Mesodermal cell (in vitro differentiated cells): Measurements from ENCODE around the gene TNFRSF19.

Source experiments
- H3K27ac ChIP-seq: 2 replicates; pipeline ENCODE4 v1.7.0; 2013; ENCODE audit warnings: mild to moderate bottlenecking, low read depth, low read length, moderate library complexity; ENCODE audit not compliant: severe bottlenecking
- H3K36me3 ChIP-seq: 2 replicates; pipeline ENCODE4 v1.7.1; 2013; ENCODE audit warnings: mild to moderate bottlenecking, low read length, moderate library complexity; ENCODE audit not compliant: control insufficient read depth, insufficient read depth
- H3K4me1 ChIP-seq: one replicate; pipeline ENCODE4 v1.7.1; 2013; ENCODE audit warnings: mild to moderate bottlenecking, low read length; ENCODE audit not compliant: insufficient read depth, control insufficient read depth, poor library complexity, severe bottlenecking
- H3K4me3 ChIP-seq: 2 replicates; pipeline ENCODE4 v1.7.0; 2013; ENCODE audit warnings: low read length, control low read depth, mild to moderate bottlenecking; ENCODE audit not compliant: insufficient read depth, poor library complexity, severe bottlenecking; ENCODE audit errors: extremely low read depth
- H3K9me3 ChIP-seq: 2 replicates; pipeline ENCODE4 v1.7.1; 2013; ENCODE audit warnings: mild to moderate bottlenecking, low read length, moderate library complexity; ENCODE audit not compliant: control insufficient read depth
- WGBS, 2 experiments: methylation state at CpG; one replicate each; pipeline ENCODE4 v1.1.5; 2013; ENCODE audit warnings: missing lambda C conversion rate in 2 of 2; ENCODE audit not compliant: insufficient coverage in 2 of 2; 5-methylcytosine and 5-hydroxymethylcytosine counted together

TNFRSF19 gene

GRCh38 chr13:23642110-23642509 is 71.9 kb downstream of the TNFRSF19 start:
- no peaks in the 10 kb centered on the region for H3K36me3 ChIP-seq
- no peak overlapping the region for H3K27ac ChIP-seq
- H3K4me3 ChIP-seq = no peak overlapping the region
- H3K4me1 ChIP-seq = no peaks in the 10 kb centered on the region
- WGBS, 2 experiments = 94% methylated on average over 2 of the region's 4 CpGs; no CpG with 5 or more reads in 1 of the 2 experiments
- H3K9me3 ChIP-seq = no peaks in the 10 kb centered on the region

- Histone ChIP-seq H3K27ac (no peak overlapping the region), H3K4me1 (no peaks in the 10 kb centered on the region)
- WGBS, 2 experiments = 83 to 96% methylated on average over 1 to 3 of the region's 4 CpGs
Observed at GRCh38 chr13:23643338-23644125, 73.3 kb downstream of the TNFRSF19 start.

GRCh38 chr13:23644126-23644419 is 73.9 kb downstream of the TNFRSF19 start:
- WGBS, 2 experiments = 95% methylated on average over 2 of the region's 2 CpGs; no CpG with 5 or more reads in 1 of the 2 experiments
- Histone ChIP-seq H3K36me3 (no peaks in the 10 kb centered on the region), H3K9me3 (no peaks in the 10 kb centered on the region), H3K4me3 (no peak overlapping the region), H3K27ac (no peak overlapping the region), H3K4me1 (no peaks in the 10 kb centered on the region)

More at GRCh38 chr13:23643338-23644125, 73.3 kb downstream of the TNFRSF19 start:
- Histone ChIP-seq H3K36me3 (no peaks in the 10 kb centered on the region), H3K4me3 (no peak overlapping the region), H3K9me3 (no peaks in the 10 kb centered on the region)

GRCh38 chr13:23644527-23645138 is 74.4 kb downstream of the TNFRSF19 start:
- H3K36me3 ChIP-seq = no peaks in the 10 kb centered on the region
- no peaks in the 10 kb centered on the region for H3K9me3 ChIP-seq
- no peak overlapping the region for H3K4me3 ChIP-seq
- H3K27ac ChIP-seq = no peak overlapping the region
- WGBS, 2 experiments = 96 to 100% methylated on average over 4 to 5 of the region's 5 CpGs
- H3K4me1 ChIP-seq = no peaks in the 10 kb centered on the region

GRCh38 chr13:23645851-23646250 is 75.6 kb downstream of the TNFRSF19 start:
- H3K27ac ChIP-seq = no peak overlapping the region

GRCh38 chr13:23651439-23651838 is 81.2 kb downstream of the TNFRSF19 start:
- WGBS, 2 experiments = 91% methylated on average over 1 of the region's 1 CpG; no CpG with 5 or more reads in 1 of the 2 experiments
- H3K4me1 ChIP-seq = peaks cover 3% of the 10 kb centered on the region

More at GRCh38 chr13:23645851-23646250, 75.6 kb downstream of the TNFRSF19 start:
- Histone ChIP-seq H3K4me1 (no peaks in the 10 kb centered on the region), H3K4me3 (no peak overlapping the region), H3K9me3 (no peaks in the 10 kb centered on the region), H3K36me3 (no peaks in the 10 kb centered on the region)
- 100% methylated on average over 1 to 2 of the region's 5 CpGs for WGBS, 2 experiments

GRCh38 chr13:23651887-23652286 is 81.7 kb downstream of the TNFRSF19 start:
- no CpG with 5 or more reads among the region's 2 CpGs for WGBS, 2 experiments
- peaks cover 3% of the 10 kb centered on the region for H3K4me1 ChIP-seq
- H3K27ac ChIP-seq = no peak overlapping the region
- no peak overlapping the region for H3K4me3 ChIP-seq
- H3K36me3 ChIP-seq = no peaks in the 10 kb centered on the region
- no peaks in the 10 kb centered on the region for H3K9me3 ChIP-seq

More at GRCh38 chr13:23651439-23651838, 81.2 kb downstream of the TNFRSF19 start:
- no peak overlapping the region for H3K27ac ChIP-seq
- no peak overlapping the region for H3K4me3 ChIP-seq
- H3K9me3 ChIP-seq = no peaks in the 10 kb centered on the region
- H3K36me3 ChIP-seq = no peaks in the 10 kb centered on the region

- Histone ChIP-seq H3K4me1 (peaks cover 3% of the 10 kb centered on the region), H3K27ac (no peak overlapping the region), H3K9me3 (no peaks in the 10 kb centered on the region), H3K36me3 (no peaks in the 10 kb centered on the region), H3K4me3 (no peak overlapping the region)
- WGBS, 2 experiments = 92 to 93% methylated on average over 7 to 8 of the region's 10 CpGs
Observed at GRCh38 chr13:23652909-23653726, 82.9 kb downstream of the TNFRSF19 start.

GRCh38 chr13:23654111-23655110 is 84.2 kb downstream of the TNFRSF19 start:
- Histone ChIP-seq H3K9me3 (no peaks in the 10 kb centered on the region), H3K36me3 (no peaks in the 10 kb centered on the region), H3K4me3 (no peak overlapping the region), H3K4me1 (peaks cover 3% of the 10 kb centered on the region), H3K27ac (peak overlapping the region; percentile 41)
- WGBS, 2 experiments = 83 to 85% methylated on average over 9 to 10 of the region's 11 CpGs

GRCh38 chr13:23655321-23655720 is 85.1 kb downstream of the TNFRSF19 start:
- no peak overlapping the region for H3K27ac ChIP-seq
- no peaks in the 10 kb centered on the region for H3K36me3 ChIP-seq
- no peaks in the 10 kb centered on the region for H3K9me3 ChIP-seq
- no peak overlapping the region for H3K4me3 ChIP-seq
- H3K4me1 ChIP-seq = peaks cover 3% of the 10 kb centered on the region
- whole genome bisulfite sequencing, 2 experiments = no CpG with 5 or more reads among the region's 3 CpGs
